IMR-90 (cell line): ENCODE measurements around the gene TFCP2. TPM values are rescaled to one million over a fixed set of nuclear protein-coding genes. Genes with fewer than 3 reads are reported as not detected.
A peak's percentile ranks its signal among the peaks of the same experiment; 100 is the strongest.

ENCODE experiments used
- ATAC-seq: fragments of 200-7000 bp; cut with Tn5 transposase; 2 replicates; pipeline ENCODE4 v1.9.1; 2020; ENCODE audit warnings: low read depth, mild to moderate bottlenecking, moderate library complexity
- BruUV-seq: library from RNA; stranded (reverse); fragments of 400-500 nt; replicated peaks from 2 replicates; lab custom pipeline; 2021; lab: Mats Ljungman, UMichigan
- CTCF ChIA-PET: fragments of 300-600 bp; formaldehyde crosslinking; extraction: SDS; loops from one replicate; lab custom pipeline; 2021; ENCODE audit warnings: antibody characterized with exemption; lab: Yijun Ruan, JAX
- POLR2A ChIA-PET: fragments of 300-600 bp; sonication (Branson Sonifier 250); formaldehyde crosslinking; loops from one replicate; lab custom pipeline; 2022; ENCODE audit warnings: antibody characterized with exemption; ENCODE audit not compliant: unreplicated experiment; lab: Charles Lee
- DNase-seq: peaks from one replicate; pipeline ENCODE4 v3.0.0; 2013
- H2AFZ ChIP-seq: replicated peaks from 2 replicates; pipeline ENCODE3; 2013; ENCODE audit warnings: low read length, mild to moderate bottlenecking; ENCODE audit not compliant: poor library complexity
- H2AK5ac ChIP-seq: 2 replicates; pipeline ENCODE4 v1.6.1; 2013; ENCODE audit warnings: low read depth, low read length, inconsistent platforms
- H2AK9ac ChIP-seq: replicated peaks from 2 replicates; pipeline ENCODE3; 2013; ENCODE audit warnings: mild to moderate bottlenecking, low read depth, low read length, moderate library complexity; ENCODE audit not compliant: poor library complexity
- H2BK120ac ChIP-seq: 2 replicates; pipeline ENCODE4 v1.6.1; 2013; ENCODE audit warnings: low read depth, low read length, inconsistent platforms
- H2BK15ac ChIP-seq: 3 replicates; pipeline ENCODE4 v1.6.1; 2013; ENCODE audit warnings: low read depth, low read length, inconsistent platforms
- H2BK20ac ChIP-seq: 2 replicates; pipeline ENCODE4 v1.6.1; 2013; ENCODE audit warnings: low read depth, mild to moderate bottlenecking, inconsistent platforms, low read length, moderate library complexity
- H2BK5ac ChIP-seq: 2 replicates; pipeline ENCODE4 v1.6.1; 2013; ENCODE audit warnings: mild to moderate bottlenecking, low read depth, low read length, inconsistent platforms; ENCODE audit not compliant: poor library complexity, severe bottlenecking
- H3K14ac ChIP-seq: replicated peaks from 2 replicates; pipeline ENCODE4 v1.6.1; 2013; ENCODE audit warnings: low read depth, low read length, inconsistent platforms
- H3K18ac ChIP-seq: 2 replicates; pipeline ENCODE4 v1.6.1; 2013; ENCODE audit warnings: low read depth, low read length, control low read depth
- H3K23ac ChIP-seq: 2 replicates; pipeline ENCODE4 v1.6.1; 2013; ENCODE audit warnings: low read depth, low read length, inconsistent platforms
- H3K27ac ChIP-seq: 2 replicates; pipeline ENCODE4 v1.5.1; 2013; ENCODE audit warnings: mild to moderate bottlenecking, control low read depth, low read length; ENCODE audit not compliant: insufficient read depth
- H3K27me3 ChIP-seq: 2 replicates; pipeline ENCODE4 v1.6.1; 2013; ENCODE audit warnings: low read length; ENCODE audit not compliant: control insufficient read depth, insufficient read depth
- H3K36me3 ChIP-seq: 2 replicates; pipeline ENCODE4 v1.6.1; 2013; ENCODE audit warnings: low read length, mixed read lengths; ENCODE audit not compliant: control insufficient read depth, insufficient read depth
- H3K4ac ChIP-seq: 2 replicates; pipeline ENCODE4 v1.6.1; 2013; ENCODE audit warnings: low read depth, low read length, inconsistent platforms
- H3K4me1 ChIP-seq: 2 replicates; pipeline ENCODE4 v1.6.1; 2013; ENCODE audit warnings: low read length, mixed read lengths; ENCODE audit not compliant: control insufficient read depth, insufficient read depth
- H3K4me2 ChIP-seq: 2 replicates; pipeline ENCODE4 v1.6.1; 2013; ENCODE audit warnings: low read depth, mild to moderate bottlenecking, control low read depth, low read length, moderate library complexity
- H3K4me3 ChIP-seq: 2 replicates; pipeline ENCODE4 v1.5.1; 2013; ENCODE audit warnings: low read depth, mild to moderate bottlenecking, control low read depth, low read length, moderate library complexity; ENCODE audit not compliant: insufficient read depth
- H3K56ac ChIP-seq: 2 replicates; pipeline ENCODE4 v1.6.1; 2013; ENCODE audit warnings: low read length, inconsistent platforms; ENCODE audit not compliant: insufficient read depth; ENCODE audit errors: extremely low read depth
- H3K79me1 ChIP-seq, 2 experiments: 2 replicates each; pipeline ENCODE4 v1.6.1; 2013; ENCODE audit warnings: low read length in 2 of 2, inconsistent platforms in 1 of 2, low read depth in 1 of 2
- H3K9ac ChIP-seq: 2 replicates; pipeline ENCODE4 v1.6.1; 2013; ENCODE audit warnings: low read depth, low read length, control low read depth
- H3K9me1 ChIP-seq: 2 replicates; pipeline ENCODE4 v1.6.1; 2013; ENCODE audit warnings: low read length, inconsistent platforms; ENCODE audit not compliant: insufficient read depth
- H3K9me3 ChIP-seq: 2 replicates; pipeline ENCODE4 v1.6.1; 2013; ENCODE audit warnings: low read length; ENCODE audit not compliant: control insufficient read depth, insufficient read depth
- H4K20me1 ChIP-seq: 2 replicates; pipeline ENCODE4 v1.6.1; 2013; ENCODE audit warnings: low read length, inconsistent platforms; ENCODE audit not compliant: insufficient read depth
- H4K5ac ChIP-seq: 2 replicates; pipeline ENCODE4 v1.6.1; 2013; ENCODE audit warnings: mild to moderate bottlenecking, low read depth, low read length, control low read depth
- H4K8ac ChIP-seq, 2 experiments: 2 replicates each; pipeline ENCODE4 v1.6.1; 2013; ENCODE audit warnings: low read depth in 2 of 2, low read length in 2 of 2, control low read depth in 1 of 2, inconsistent platforms in 1 of 2
- H4K91ac ChIP-seq: 2 replicates; pipeline ENCODE4 v1.6.1; 2013; ENCODE audit warnings: low read depth, low read length, inconsistent platforms; ENCODE audit not compliant: insufficient read depth
- BHLHE40 ChIP-seq: fragments of 150-350 bp; IDR thresholded peaks from 2 replicates; pipeline ENCODE4 v1.6.1; 2016; ENCODE audit warnings: mild to moderate bottlenecking, low read depth, low read length
- CEBPB ChIP-seq: IDR thresholded peaks from 2 replicates; pipeline ENCODE4 v1.6.1; 2012; ENCODE audit warnings: low read depth, low read length, improper control_type of control experiment
- CHD1 ChIP-seq: IDR thresholded peaks from 2 replicates; pipeline ENCODE4 v1.6.1; 2012; ENCODE audit warnings: low read depth, low read length, improper control_type of control experiment
- CTCF ChIP-seq: conservative IDR thresholded peaks from 2 replicates; pipeline ENCODE4 v1.5.1; 2012; ENCODE audit warnings: mild to moderate bottlenecking, low read depth, low read length, improper control_type of control experiment
- MAFK ChIP-seq: IDR thresholded peaks from 2 replicates; pipeline ENCODE4 v1.6.1; 2012; ENCODE audit warnings: low read depth, low read length, improper control_type of control experiment
- MAZ ChIP-seq: IDR thresholded peaks from 2 replicates; pipeline ENCODE4 v1.6.1; 2012; ENCODE audit warnings: low read depth, mild to moderate bottlenecking, low read length, improper control_type of control experiment, moderate library complexity, borderline replicate concordance
- MXI1 ChIP-seq: IDR thresholded peaks from 2 replicates; pipeline ENCODE4 v1.6.1; 2012; ENCODE audit warnings: low read depth, mild to moderate bottlenecking, low read length, moderate library complexity, borderline replicate concordance
- NFE2L2 ChIP-seq: fragments of 150-350 bp; IDR thresholded peaks from 2 replicates; pipeline ENCODE4 v1.6.1; 2016; ENCODE audit warnings: low read depth, mild to moderate bottlenecking, low read length
- POLR2A ChIP-seq: IDR thresholded peaks from 2 replicates; pipeline ENCODE4 v1.6.1; 2012; ENCODE audit warnings: mild to moderate bottlenecking, low read depth, low read length
- RCOR1 ChIP-seq: IDR thresholded peaks from 2 replicates; pipeline ENCODE4 v1.6.1; 2012; ENCODE audit warnings: mild to moderate bottlenecking, low read length, improper control_type of control experiment; ENCODE audit not compliant: insufficient replicate concordance
- SMC3 ChIP-seq: fragments of 150-350 bp; IDR thresholded peaks from 2 replicates; pipeline ENCODE4 v1.6.1; 2016; ENCODE audit warnings: low read depth, mild to moderate bottlenecking, antibody characterized with exemption, low read length, moderate library complexity
- USF2 ChIP-seq: fragments of 150-350 bp; IDR thresholded peaks from 2 replicates; pipeline ENCODE4 v1.6.1; 2017; ENCODE audit warnings: mild to moderate bottlenecking, antibody characterized with exemption, low read length, low read depth
- whole genome bisulfite sequencing, 2 experiments: methylation state at CpG; one replicate each; pipeline versions ENCODE4 v1.1.5 to v1.1.7; 2013; ENCODE audit warnings: missing lambda C conversion rate in 2 of 2; ENCODE audit not compliant: insufficient read length in 1 of 2; ENCODE audit errors: extremely low coverage in 2 of 2; 5-methylcytosine and 5-hydroxymethylcytosine counted together
- dilution Hi-C: fragments of 300-500 bp; cut with HindIII; formaldehyde crosslinking; loops from one replicate; pipeline ENCODE4 v1.14.3; 2018; ENCODE audit warnings: low sequenced_read_pairs; ENCODE audit not compliant: unreplicated experiment
- in situ Hi-C: fragments of 300-500 bp; cut with MboI; formaldehyde crosslinking; loops from 3 replicates; pipeline ENCODE4 v1.14.3; 2019; ENCODE audit warnings: low sequenced_read_pairs, inconsistent platforms, mixed read lengths
- intact Hi-C: fragments of 100-400 bp; cut with micrococcal nuclease; formaldehyde crosslinking; loops from 2 replicates; pipeline ENCODE4 v1.10.0; 2022
- polyA plus RNA-seq, 3 experiments: library from polyadenylated mRNA; depleted of rRNA; stranded (reverse); fragments of >200 nt; gene quantifications; 2 replicates each; pipeline ENCODE4 v1.2.3, GENCODE V29; 2012; ENCODE audit warnings: low replicate concordance in 1 of 3
- total RNA-seq: library from RNA; depleted of rRNA; stranded (reverse); fragments of >200 nt; gene quantifications from 2 replicates; pipeline ENCODE4 v1.2.3, GENCODE V29; 2012

Gene TFCP2
- total and polyA plus RNA-seq, 2 of the 4 experiments (the other 2 are of a cell fraction), result 10.0 to 15.4 TPM

- Histone ChIP-seq H2BK15ac (no peak within 1 kb of the TSS; the same call in 2 of the 3 replicates), H3K4me3 (peak within 1 kb of the TSS; percentile 67), H3K4ac (peak within 1 kb of the TSS; percentile 88), H3K9me1 (0 out of 2 replicates have a peak, but pooled peaks cover 2% of the 10 kb centered on the region), H3K14ac (peak within 1 kb of the TSS; percentile 96), H2BK120ac (peak within 1 kb of the TSS; percentile 85), H2AK9ac (peak within 1 kb of the TSS; percentile 88), H4K8ac (peak within 1 kb of the TSS; percentile 87 to 94), H2BK20ac (no peak within 1 kb of the TSS), H3K4me2 (peak within 1 kb of the TSS; percentile 97), H3K79me1 (peaks cover 17 to 20% of the 10 kb centered on the region in 2 experiments), H3K18ac (peak within 1 kb of the TSS; percentile 46; the same call in 1 of the 2 replicates), H3K4me1 (no peaks in the 10 kb centered on the region; the same call in 1 of the 2 replicates), H3K56ac (peak within 1 kb of the TSS; percentile 82), H3K9ac (peak within 1 kb of the TSS; percentile 86), H3K36me3 (no peaks in the 10 kb centered on the region), H3K9me3 (no peaks in the 10 kb centered on the region), H4K91ac (peak within 1 kb of the TSS; percentile 90), H3K27me3 (no peaks in the 10 kb centered on the region), H3K27ac (peak within 1 kb of the TSS; percentile 92), H2AK5ac (peak within 1 kb of the TSS; percentile 82), H2AFZ (peak within 1 kb of the TSS; percentile 99), H4K20me1 (no peaks in the 10 kb centered on the region), H3K23ac (peak within 1 kb of the TSS; percentile 93), H4K5ac (peak within 1 kb of the TSS; percentile 88), H2BK5ac (peak within 1 kb of the TSS; percentile 88)
- in situ Hi-C loops, result no loop called here
- CTCF ChIA-PET, result interaction anchor here (0.6 kb wide), 1 partner anchor 10 kb away, joined by 3 read pairs; no protein-coding TSS in a partner anchor
- peak; percentile 99 for DNase-seq
- 1% methylated on average over 30 of the region's 51 CpGs; no CpG with 5 or more reads in 1 of the 2 experiments for WGBS, 2 experiments
- dilution Hi-C loops, result no loop called here
- intact Hi-C loops, result loop anchor here (2.0 kb wide), 2 partner anchors 283 to 293 kb away; partner anchors contain the start of gene ATF1
- ATAC-seq, result peak; percentile 99
- no TSS peak for BruUV-seq
- POLR2A ChIA-PET, result no interaction called here
- no peak for TF ChIP-seq RCOR1
- TF ChIP-seq CHD1, result no peak
- TF ChIP-seq CTCF, result peak; percentile 90
- TF ChIP-seq POLR2A, result peak; percentile 44; the same call in 1 of the 2 replicates
- no peak for TF ChIP-seq NFE2L2
- TF ChIP-seq CEBPB, result no peak
- TF ChIP-seq BHLHE40, result no peak
- 0 out of 2 replicates have a peak, but pooled peaks have one; percentile 18 for TF ChIP-seq MXI1
- TF ChIP-seq MAZ, result peak; percentile 39; the same call in 1 of the 2 replicates
- no peak for TF ChIP-seq USF2
- peak; percentile 72 for TF ChIP-seq SMC3
- no peak for TF ChIP-seq MAFK
Observed at GRCh38 chr12:51047655-51048540, 125.0 kb downstream of the TFCP2 start, which contains the start of gene LETMD1. Gene LETMD1 (plus strand): TSS chr12:51048327. CDS start chr12:51048357, 30 bp downstream.
